ENCODE results near the gene PGP. TPM values are rescaled to one million over a fixed set of nuclear protein-coding genes. Genes with fewer than 3 reads are reported as not detected.

The PGP gene
- polyA plus RNA-seq, 3 donors, result 13.0 to 17.1 (median 14.9) TPM

Other genes starting within 250 kb of the PGP start
- under 1 TPM in 1 of 3 donors, not detected in 2; 0.13 TPM for gene RNF151, start 248.0 kb downstream of the PGP start, polyA plus RNA-seq (ENCODE audit: insufficient read length in 3 of 3)
- gene TBL3, start 242.8 kb downstream of the PGP start, polyA plus RNA-seq (ENCODE audit: insufficient read length in 3 of 3), result 10 to 100 TPM; 28.6 to 44.0 (median 41.6) TPM
- gene NOXO1, start 233.4 kb downstream of the PGP start, polyA plus RNA-seq (ENCODE audit: insufficient read length in 3 of 3), result 1 to 10 TPM in 2 of 3 donors, under 1 TPM in 1; 0.61 to 1.6 (median 1.1) TPM
- 10 to 100 TPM; 21.5 to 31.4 (median 26.9) TPM for gene GFER, start 230.6 kb downstream of the PGP start, polyA plus RNA-seq (ENCODE audit: insufficient read length in 3 of 3)
- gene SYNGR3, start 224.9 kb downstream of the PGP start, polyA plus RNA-seq (ENCODE audit: insufficient read length in 3 of 3), result 1 to 10 TPM; 1.6 to 2.6 (median 1.9) TPM
- gene ZNF598, start 205.0 kb downstream of the PGP start, polyA plus RNA-seq (ENCODE audit: insufficient read length in 3 of 3), result 10 to 100 TPM; 16.6 to 28.6 (median 27.3) TPM
- 10 to 100 TPM in 1 of 3 donors, 1 to 10 TPM in 2; 3.8 to 12.4 (median 8.2) TPM for gene NPW, start 195.1 kb downstream of the PGP start, polyA plus RNA-seq (ENCODE audit: insufficient read length in 3 of 3)
- gene NHERF2, start 187.9 kb downstream of the PGP start, polyA plus RNA-seq (ENCODE audit: insufficient read length in 3 of 3), result 100 to 1,000 TPM in 2 of 3 donors, 10 to 100 TPM in 1; 82.6 to 162 (median 147) TPM
- 10 to 100 TPM; 15.2 to 26.1 (median 19.9) TPM for gene NTHL1, start 167.0 kb downstream of the PGP start, polyA plus RNA-seq (ENCODE audit: insufficient read length in 3 of 3)
- 100 to 1,000 TPM; 138 to 170 (median 151) TPM for gene TSC2, start 166.9 kb downstream of the PGP start, polyA plus RNA-seq (ENCODE audit: insufficient read length in 3 of 3)
- gene PKD1, start 78.9 kb downstream of the PGP start, polyA plus RNA-seq (ENCODE audit: insufficient read length in 3 of 3), result 100 to 1,000 TPM in 2 of 3 donors, 10 to 100 TPM in 1; 53.6 to 123 (median 101) TPM
- gene RAB26, start 66.2 kb downstream of the PGP start, polyA plus RNA-seq (ENCODE audit: insufficient read length in 3 of 3), result 1 to 10 TPM; 2.6 to 3.4 (median 3.0) TPM
- 10 to 100 TPM; 48.0 to 58.5 (median 49.3) TPM for gene TRAF7, start 59.1 kb downstream of the PGP start, polyA plus RNA-seq (ENCODE audit: insufficient read length in 3 of 3)
- gene CASKIN1, start 18.2 kb downstream of the PGP start, polyA plus RNA-seq (ENCODE audit: insufficient read length in 3 of 3), result 1 to 10 TPM in 2 of 3 donors, under 1 TPM in 1; 1.00 to 2.4 (median 1.9) TPM
- 10 to 100 TPM; 41.6 to 55.8 (median 44.5) TPM for gene MLST8, start 9.4 kb downstream of the PGP start, polyA plus RNA-seq (ENCODE audit: insufficient read length in 3 of 3)
- gene BRICD5, start 4.0 kb downstream of the PGP start, polyA plus RNA-seq (ENCODE audit: insufficient read length in 3 of 3), result 10 to 100 TPM in 1 of 3 donors, 1 to 10 TPM in 2; 4.5 to 11.0 (median 7.9) TPM
- 10 to 100 TPM; 13.0 to 24.9 (median 22.5) TPM for gene E4F1, start 8.8 kb upstream of the PGP start, polyA plus RNA-seq (ENCODE audit: insufficient read length in 3 of 3)
- 1 to 10 TPM in 2 of 3 donors, under 1 TPM in 1; 0.36 to 1.4 (median 1.4) TPM for gene DNASE1L2, start 21.6 kb upstream of the PGP start, polyA plus RNA-seq (ENCODE audit: insufficient read length in 3 of 3)
- gene ECI1, start 36.7 kb upstream of the PGP start, polyA plus RNA-seq (ENCODE audit: insufficient read length in 3 of 3), result 10 to 100 TPM; 59.0 to 76.2 (median 72.2) TPM
- 100 to 1,000 TPM; 194 to 231 (median 219) TPM for gene RNPS1, start 53.3 kb upstream of the PGP start, polyA plus RNA-seq (ENCODE audit: insufficient read length in 3 of 3)
- gene ABCA3, start 125.9 kb upstream of the PGP start, polyA plus RNA-seq (ENCODE audit: insufficient read length in 3 of 3), result 1 to 10 TPM; 5.2 to 6.9 (median 6.3) TPM
- 10 to 100 TPM in 2 of 3 donors, 1 to 10 TPM in 1; 9.5 to 14.0 (median 11.9) TPM for gene CCNF, start 214.6 kb upstream of the PGP start, polyA plus RNA-seq (ENCODE audit: insufficient read length in 3 of 3)
- gene TEDC2, start 245.3 kb upstream of the PGP start, polyA plus RNA-seq (ENCODE audit: insufficient read length in 3 of 3), result 10 to 100 TPM in 2 of 3 donors, 1 to 10 TPM in 1; 8.5 to 14.2 (median 11.8) TPM

Data from renal cortex interstitium (tissue), 3 donors.